ENCODE results near the gene TRIM17. TPM values are rescaled to one million over a fixed set of nuclear protein-coding genes. Genes with fewer than 3 reads are reported as not detected.
A peak's percentile ranks its signal among the peaks of the same experiment; 100 is the strongest.

TRIM17 gene
- total and polyA plus RNA-seq, 12 donors: 0.17 to 7.4 (median 0.96) TPM; not detected in 3

GRCh38 chr1:228372183-228373003 is 44.3 kb downstream of the TRIM17 start:
- DNase-seq: peak in 6 of 7 donors; percentile 6 to 52 (median 28)
- WGBS, 4 donors: 51 to 78% (median 74%) methylated on average over 13 to 34 of the region's 34 CpGs
- Histone ChIP-seq H3K27ac (peak overlapping the region in 1 of 5 donors; percentile 99), H3K4me1 (replicated peaks in 1 of 2) (peaks cover 23 to 32% of the 10 kb centered on the region in 2 donors), H3K36me3 (replicated peaks in 1 of 2) (no peaks in the 10 kb centered on the region), H3K9me3 (replicated peaks in 1 of 3) (no peaks in the 10 kb centered on the region), H3K27me3 (no peaks in the 10 kb centered on the region), H3K4me3 (no peak overlapping the region)
- TF ChIP-seq CTCF (IDR thresholded peaks at IDR 0.05) (no peak), POLR2A (IDR thresholded peaks at IDR 0.05) (no peak)
- intact Hi-C loops (cut with DNase I): no loop called here

GRCh38 chr1:228371741-228372182 is 44.9 kb downstream of the TRIM17 start:
- WGBS, 4 donors: 56 to 69% (median 60%) methylated on average over 1 to 4 of the region's 4 CpGs; no CpG with 5 or more reads in 1 of the 4 donors
- intact Hi-C loops (cut with DNase I): no loop called here
- peaks cover 23 to 32% of the 10 kb centered on the region in 2 donors for H3K4me1 ChIP-seq (replicated peaks in 1 of 2)
- TF ChIP-seq POLR2A (IDR thresholded peaks at IDR 0.05): no peak
- TF ChIP-seq CTCF (IDR thresholded peaks at IDR 0.05): no peak
- peak overlapping the region in 1 of 5 donors; percentile 99 for H3K27ac ChIP-seq
- DNase-seq: peak in 1 of 7 donors; percentile 42
- H3K4me3 ChIP-seq: no peak overlapping the region
- H3K9me3 ChIP-seq (replicated peaks in 1 of 3): no peaks in the 10 kb centered on the region
- H3K27me3 ChIP-seq: no peaks in the 10 kb centered on the region
- H3K36me3 ChIP-seq (replicated peaks in 1 of 2): no peaks in the 10 kb centered on the region

GRCh38 chr1:228370941-228371740 is 45.5 kb downstream of the TRIM17 start:
- H3K27me3 ChIP-seq: no peaks in the 10 kb centered on the region
- intact Hi-C loops (cut with DNase I): no loop called here
- H3K27ac ChIP-seq: peak overlapping the region in 1 of 5 donors; percentile 99
- H3K9me3 ChIP-seq (replicated peaks in 1 of 3): no peaks in the 10 kb centered on the region
- no peaks in the 10 kb centered on the region for H3K36me3 ChIP-seq (replicated peaks in 1 of 2)
- H3K4me3 ChIP-seq: no peak overlapping the region
- peak; percentile 26 to 66 (median 58) for DNase-seq
- TF ChIP-seq POLR2A (IDR thresholded peaks at IDR 0.05): peak in 1 of 2 donors; percentile 35
- TF ChIP-seq CTCF (IDR thresholded peaks at IDR 0.05): no peak
- peaks cover 23 to 32% of the 10 kb centered on the region in 2 donors for H3K4me1 ChIP-seq (replicated peaks in 1 of 2)
- WGBS, 4 donors: 60 to 73% (median 72%) methylated on average over 16 to 50 of the region's 50 CpGs; no CpG with 5 or more reads in 1 of the 4 donors

- peak in 4 of 7 donors; percentile 4 to 50 (median 12) for DNase-seq
- 85 to 87% (median 86%) methylated on average over 4 to 10 of the region's 10 CpGs for WGBS, 4 donors
- Histone ChIP-seq H3K27ac (peak overlapping the region in 1 of 5 donors; percentile 99), H3K4me3 (no peak overlapping the region), H3K9me3 (replicated peaks in 1 of 3) (no peaks in the 10 kb centered on the region), H3K4me1 (replicated peaks in 1 of 2) (peaks cover 22 to 32% of the 10 kb centered on the region in 2 donors), H3K27me3 (no peaks in the 10 kb centered on the region), H3K36me3 (replicated peaks in 1 of 2) (no peaks in the 10 kb centered on the region)
- intact Hi-C loops (cut with DNase I): no loop called here
- TF ChIP-seq CTCF (IDR thresholded peaks at IDR 0.05) (no peak), POLR2A (IDR thresholded peaks at IDR 0.05) (no peak)
Measured at GRCh38 chr1:228370439-228370940, 46.2 kb downstream of the TRIM17 start.

Measured in adrenal gland (tissue), 12 donors.